ENCODE measurements around the gene PALM. TPM values are rescaled to one million over a fixed set of nuclear protein-coding genes. Genes with fewer than 3 reads are reported as not detected.

The PALM gene
- total and polyA plus RNA-seq, 9 of the 15 experiments (the other 6 are each of a cell fraction or from before 2014, with no cell fraction given), result 0.04 to 6.6 (median 1.7) TPM

DNA sequence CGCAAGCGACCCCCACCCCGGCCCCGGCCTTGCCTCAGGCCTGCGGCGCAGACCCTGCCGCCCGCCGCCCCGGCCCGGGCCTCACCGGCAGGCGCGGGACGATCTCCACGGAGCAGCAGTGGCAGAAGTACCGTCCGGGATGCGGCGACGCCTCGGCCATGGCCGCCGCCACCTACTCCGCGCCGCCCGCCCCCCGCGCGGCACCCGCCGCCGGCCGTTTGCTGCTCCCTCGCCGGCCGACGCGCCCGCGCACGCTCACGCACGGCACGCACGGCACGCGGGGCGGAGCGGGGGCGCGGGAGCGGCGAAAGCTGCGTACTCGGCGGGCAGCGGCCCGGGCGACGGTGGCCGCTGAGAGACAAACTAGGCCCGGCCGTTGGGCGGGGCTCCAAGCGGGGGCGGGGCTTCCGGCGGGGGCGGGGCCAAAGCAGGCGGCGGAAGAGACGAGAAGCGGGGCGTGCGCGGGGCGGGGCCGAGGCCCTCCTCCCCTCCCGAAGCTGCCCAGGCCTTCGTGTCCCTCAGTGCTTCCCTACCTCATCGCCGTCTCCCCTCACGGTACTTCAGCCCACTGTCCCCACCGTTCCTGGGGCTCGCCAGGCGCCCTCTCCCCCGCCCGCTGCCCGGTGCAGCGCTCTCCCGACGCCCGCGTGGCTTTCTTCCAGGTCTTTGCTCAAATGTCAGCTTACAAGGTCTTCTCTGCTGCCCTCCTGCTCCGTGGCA lies 45.6 kb upstream of the PALM start, which contains the start of gene RNF126 (continued):
- TF ChIP-seq POLR2A (conservative IDR thresholded peaks at IDR 0.05) (no peak), NFRKB (IDR thresholded peaks at IDR 0.05; ENCODE audit: low read depth) (no peak), NFE2 (IDR thresholded peaks at IDR 0.05; ENCODE audit: low read depth) (no peak), TAL1 (IDR thresholded peaks at IDR 0.05) (no peak), NR2F6 (CRISPR knock-in tag; IDR thresholded peaks at IDR 0.05) (no peak), ZNF232 (CRISPR knock-in tag; IDR thresholded peaks at IDR 0.05) (no peak), HDAC2 (IDR thresholded peaks at IDR 0.05) (no peak), ZNF3 (CRISPR knock-in tag; IDR thresholded peaks at IDR 0.05) (no peak), HSF4 (CRISPR knock-in tag; IDR thresholded peaks at IDR 0.05; ENCODE audit: borderline replicate concordance) (no peak), SAFB2 (IDR thresholded peaks at IDR 0.05; ENCODE audit: borderline replicate concordance, low read depth, low read length, severe bottlenecking) (no peak)
- TF ChIP-seq, protein P1, sequence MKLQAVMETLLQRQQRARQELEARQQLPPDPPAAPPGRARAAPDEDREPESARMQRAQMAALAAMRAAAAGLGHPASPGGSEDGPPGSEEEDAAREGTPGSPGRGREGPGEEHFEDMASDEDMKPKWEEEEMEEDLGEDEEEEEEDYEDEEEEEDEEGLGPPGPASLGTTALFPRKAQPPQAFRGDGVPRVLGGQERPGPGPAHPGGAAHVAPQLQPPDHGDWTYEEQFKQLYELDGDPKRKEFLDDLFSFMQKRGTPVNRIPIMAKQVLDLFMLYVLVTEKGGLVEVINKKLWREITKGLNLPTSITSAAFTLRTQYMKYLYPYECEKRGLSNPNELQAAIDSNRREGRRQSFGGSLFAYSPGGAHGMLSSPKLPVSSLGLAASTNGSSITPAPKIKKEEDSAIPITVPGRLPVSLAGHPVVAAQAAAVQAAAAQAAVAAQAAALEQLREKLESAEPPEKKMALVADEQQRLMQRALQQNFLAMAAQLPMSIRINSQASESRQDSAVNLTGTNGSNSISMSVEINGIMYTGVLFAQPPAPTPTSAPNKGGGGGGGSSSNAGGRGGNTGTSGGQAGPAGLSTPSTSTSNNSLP (IDR thresholded peaks at IDR 0.05; ENCODE audit: borderline replicate concordance, low read depth, low read length), result no peak
- TF ChIP-seq, protein P2, sequence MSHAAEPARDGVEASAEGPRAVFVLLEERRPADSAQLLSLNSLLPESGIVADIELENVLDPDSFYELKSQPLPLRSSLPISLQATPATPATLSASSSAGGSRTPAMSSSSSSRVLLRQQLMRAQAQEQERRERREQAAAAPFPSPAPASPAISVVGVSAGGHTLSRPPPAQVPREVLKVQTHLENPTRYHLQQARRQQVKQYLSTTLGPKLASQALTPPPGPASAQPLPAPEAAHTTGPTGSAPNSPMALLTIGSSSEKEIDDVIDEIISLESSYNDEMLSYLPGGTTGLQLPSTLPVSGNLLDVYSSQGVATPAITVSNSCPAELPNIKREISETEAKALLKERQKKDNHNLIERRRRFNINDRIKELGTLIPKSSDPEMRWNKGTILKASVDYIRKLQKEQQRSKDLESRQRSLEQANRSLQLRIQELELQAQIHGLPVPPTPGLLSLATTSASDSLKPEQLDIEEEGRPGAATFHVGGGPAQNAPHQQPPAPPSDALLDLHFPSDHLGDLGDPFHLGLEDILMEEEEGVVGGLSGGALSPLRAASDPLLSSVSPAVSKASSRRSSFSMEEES (CRISPR knock-in tag; IDR thresholded peaks at IDR 0.05), result no peak
- TF ChIP-seq, protein P3, sequence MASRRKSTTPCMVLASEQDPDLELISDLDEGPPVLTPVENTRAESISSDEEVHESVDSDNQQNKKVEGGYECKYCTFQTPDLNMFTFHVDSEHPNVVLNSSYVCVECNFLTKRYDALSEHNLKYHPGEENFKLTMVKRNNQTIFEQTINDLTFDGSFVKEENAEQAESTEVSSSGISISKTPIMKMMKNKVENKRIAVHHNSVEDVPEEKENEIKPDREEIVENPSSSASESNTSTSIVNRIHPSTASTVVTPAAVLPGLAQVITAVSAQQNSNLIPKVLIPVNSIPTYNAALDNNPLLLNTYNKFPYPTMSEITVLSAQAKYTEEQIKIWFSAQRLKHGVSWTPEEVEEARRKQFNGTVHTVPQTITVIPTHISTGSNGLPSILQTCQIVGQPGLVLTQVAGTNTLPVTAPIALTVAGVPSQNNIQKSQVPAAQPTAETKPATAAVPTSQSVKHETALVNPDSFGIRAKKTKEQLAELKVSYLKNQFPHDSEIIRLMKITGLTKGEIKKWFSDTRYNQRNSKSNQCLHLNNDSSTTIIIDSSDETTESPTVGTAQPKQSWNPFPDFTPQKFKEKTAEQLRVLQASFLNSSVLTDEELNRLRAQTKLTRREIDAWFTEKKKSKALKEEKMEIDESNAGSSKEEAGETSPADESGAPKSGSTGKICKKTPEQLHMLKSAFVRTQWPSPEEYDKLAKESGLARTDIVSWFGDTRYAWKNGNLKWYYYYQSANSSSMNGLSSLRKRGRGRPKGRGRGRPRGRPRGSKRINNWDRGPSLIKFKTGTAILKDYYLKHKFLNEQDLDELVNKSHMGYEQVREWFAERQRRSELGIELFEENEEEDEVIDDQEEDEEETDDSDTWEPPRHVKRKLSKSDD (conservative IDR thresholded peaks at IDR 0.05; ENCODE audit: low read length), result no peak
- TF ChIP-seq, protein P4, sequence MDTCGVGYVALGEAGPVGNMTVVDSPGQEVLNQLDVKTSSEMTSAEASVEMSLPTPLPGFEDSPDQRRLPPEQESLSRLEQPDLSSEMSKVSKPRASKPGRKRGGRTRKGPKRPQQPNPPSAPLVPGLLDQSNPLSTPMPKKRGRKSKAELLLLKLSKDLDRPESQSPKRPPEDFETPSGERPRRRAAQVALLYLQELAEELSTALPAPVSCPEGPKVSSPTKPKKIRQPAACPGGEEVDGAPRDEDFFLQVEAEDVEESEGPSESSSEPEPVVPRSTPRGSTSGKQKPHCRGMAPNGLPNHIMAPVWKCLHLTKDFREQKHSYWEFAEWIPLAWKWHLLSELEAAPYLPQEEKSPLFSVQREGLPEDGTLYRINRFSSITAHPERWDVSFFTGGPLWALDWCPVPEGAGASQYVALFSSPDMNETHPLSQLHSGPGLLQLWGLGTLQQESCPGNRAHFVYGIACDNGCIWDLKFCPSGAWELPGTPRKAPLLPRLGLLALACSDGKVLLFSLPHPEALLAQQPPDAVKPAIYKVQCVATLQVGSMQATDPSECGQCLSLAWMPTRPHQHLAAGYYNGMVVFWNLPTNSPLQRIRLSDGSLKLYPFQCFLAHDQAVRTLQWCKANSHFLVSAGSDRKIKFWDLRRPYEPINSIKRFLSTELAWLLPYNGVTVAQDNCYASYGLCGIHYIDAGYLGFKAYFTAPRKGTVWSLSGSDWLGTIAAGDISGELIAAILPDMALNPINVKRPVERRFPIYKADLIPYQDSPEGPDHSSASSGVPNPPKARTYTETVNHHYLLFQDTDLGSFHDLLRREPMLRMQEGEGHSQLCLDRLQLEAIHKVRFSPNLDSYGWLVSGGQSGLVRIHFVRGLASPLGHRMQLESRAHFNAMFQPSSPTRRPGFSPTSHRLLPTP (IDR thresholded peaks at IDR 0.05; ENCODE audit: borderline replicate concordance, extremely low read depth, insufficient read length), result no peak
- TF ChIP-seq, protein P5, sequence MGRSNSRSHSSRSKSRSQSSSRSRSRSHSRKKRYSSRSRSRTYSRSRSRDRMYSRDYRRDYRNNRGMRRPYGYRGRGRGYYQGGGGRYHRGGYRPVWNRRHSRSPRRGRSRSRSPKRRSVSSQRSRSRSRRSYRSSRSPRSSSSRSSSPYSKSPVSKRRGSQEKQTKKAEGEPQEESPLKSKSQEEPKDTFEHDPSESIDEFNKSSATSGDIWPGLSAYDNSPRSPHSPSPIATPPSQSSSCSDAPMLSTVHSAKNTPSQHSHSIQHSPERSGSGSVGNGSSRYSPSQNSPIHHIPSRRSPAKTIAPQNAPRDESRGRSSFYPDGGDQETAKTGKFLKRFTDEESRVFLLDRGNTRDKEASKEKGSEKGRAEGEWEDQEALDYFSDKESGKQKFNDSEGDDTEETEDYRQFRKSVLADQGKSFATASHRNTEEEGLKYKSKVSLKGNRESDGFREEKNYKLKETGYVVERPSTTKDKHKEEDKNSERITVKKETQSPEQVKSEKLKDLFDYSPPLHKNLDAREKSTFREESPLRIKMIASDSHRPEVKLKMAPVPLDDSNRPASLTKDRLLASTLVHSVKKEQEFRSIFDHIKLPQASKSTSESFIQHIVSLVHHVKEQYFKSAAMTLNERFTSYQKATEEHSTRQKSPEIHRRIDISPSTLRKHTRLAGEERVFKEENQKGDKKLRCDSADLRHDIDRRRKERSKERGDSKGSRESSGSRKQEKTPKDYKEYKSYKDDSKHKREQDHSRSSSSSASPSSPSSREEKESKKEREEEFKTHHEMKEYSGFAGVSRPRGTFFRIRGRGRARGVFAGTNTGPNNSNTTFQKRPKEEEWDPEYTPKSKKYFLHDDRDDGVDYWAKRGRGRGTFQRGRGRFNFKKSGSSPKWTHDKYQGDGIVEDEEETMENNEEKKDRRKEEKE (IDR thresholded peaks at IDR 0.05; ENCODE audit: borderline replicate concordance in 1 of 2, control insufficient read depth in 1 of 2, low read depth in 2 of 2, low read length in 1 of 2), result no peak

All from K562 (cell line).